ENCODE measurements around the gene LTBP3. TPM values are rescaled to one million over a fixed set of nuclear protein-coding genes. Genes with fewer than 3 reads are reported as not detected.

Gene LTBP3
- total RNA-seq, 1 experiment from 2014 or later: 248 TPM

DNA sequence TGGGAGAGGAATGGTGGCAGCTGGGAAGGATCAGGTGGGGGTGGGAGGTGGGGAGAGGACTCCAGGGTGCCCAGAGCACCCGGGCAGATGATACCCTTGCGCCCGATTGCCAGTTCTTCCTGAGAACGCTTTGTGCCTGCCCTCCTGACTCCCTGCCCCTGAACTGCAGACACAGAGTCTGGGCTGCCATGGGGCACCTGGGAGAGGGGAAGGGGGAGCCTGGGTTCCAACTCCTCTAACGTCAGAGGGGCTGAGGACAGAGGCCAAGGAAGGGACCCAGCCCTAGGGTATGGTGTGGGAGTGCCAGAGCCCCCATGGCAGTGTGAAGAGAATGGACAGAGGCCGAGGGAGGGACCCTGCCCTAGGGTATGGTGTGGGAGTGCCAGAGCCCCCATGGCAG, 38.4 kb upstream of the LTBP3 start (continued):
- TF ChIP-seq, protein P1, sequence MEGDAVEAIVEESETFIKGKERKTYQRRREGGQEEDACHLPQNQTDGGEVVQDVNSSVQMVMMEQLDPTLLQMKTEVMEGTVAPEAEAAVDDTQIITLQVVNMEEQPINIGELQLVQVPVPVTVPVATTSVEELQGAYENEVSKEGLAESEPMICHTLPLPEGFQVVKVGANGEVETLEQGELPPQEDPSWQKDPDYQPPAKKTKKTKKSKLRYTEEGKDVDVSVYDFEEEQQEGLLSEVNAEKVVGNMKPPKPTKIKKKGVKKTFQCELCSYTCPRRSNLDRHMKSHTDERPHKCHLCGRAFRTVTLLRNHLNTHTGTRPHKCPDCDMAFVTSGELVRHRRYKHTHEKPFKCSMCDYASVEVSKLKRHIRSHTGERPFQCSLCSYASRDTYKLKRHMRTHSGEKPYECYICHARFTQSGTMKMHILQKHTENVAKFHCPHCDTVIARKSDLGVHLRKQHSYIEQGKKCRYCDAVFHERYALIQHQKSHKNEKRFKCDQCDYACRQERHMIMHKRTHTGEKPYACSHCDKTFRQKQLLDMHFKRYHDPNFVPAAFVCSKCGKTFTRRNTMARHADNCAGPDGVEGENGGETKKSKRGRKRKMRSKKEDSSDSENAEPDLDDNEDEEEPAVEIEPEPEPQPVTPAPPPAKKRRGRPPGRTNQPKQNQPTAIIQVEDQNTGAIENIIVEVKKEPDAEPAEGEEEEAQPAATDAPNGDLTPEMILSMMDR (IDR thresholded peaks at IDR 0.05 in 2 of 3, conservative IDR thresholded peaks at IDR 0.05 in 1 of 3; ENCODE audit: borderline replicate concordance in 1 of 3, insufficient read depth in 1 of 3, low read depth in 2 of 3, low read length in 2 of 3): no peak
- no peak for TF ChIP-seq TCF7L2 (IDR thresholded peaks at IDR 0.05; ENCODE audit: borderline replicate concordance, extremely low read depth, insufficient read depth, insufficient read length)
- TF ChIP-seq POLR2A (IDR thresholded peaks at IDR 0.05; ENCODE audit: borderline replicate concordance, extremely low read depth, insufficient read depth, insufficient read length): no peak
- no peak for TF ChIP-seq POLR2AphosphoS5 (IDR thresholded peaks at IDR 0.05; ENCODE audit: low read depth, low read length)
- no peak for TF ChIP-seq ELF1 (IDR thresholded peaks at IDR 0.05; ENCODE audit: borderline replicate concordance, low read depth)
- TF ChIP-seq EGR1 (IDR thresholded peaks at IDR 0.05; ENCODE audit: low read depth): no peak

DNA sequence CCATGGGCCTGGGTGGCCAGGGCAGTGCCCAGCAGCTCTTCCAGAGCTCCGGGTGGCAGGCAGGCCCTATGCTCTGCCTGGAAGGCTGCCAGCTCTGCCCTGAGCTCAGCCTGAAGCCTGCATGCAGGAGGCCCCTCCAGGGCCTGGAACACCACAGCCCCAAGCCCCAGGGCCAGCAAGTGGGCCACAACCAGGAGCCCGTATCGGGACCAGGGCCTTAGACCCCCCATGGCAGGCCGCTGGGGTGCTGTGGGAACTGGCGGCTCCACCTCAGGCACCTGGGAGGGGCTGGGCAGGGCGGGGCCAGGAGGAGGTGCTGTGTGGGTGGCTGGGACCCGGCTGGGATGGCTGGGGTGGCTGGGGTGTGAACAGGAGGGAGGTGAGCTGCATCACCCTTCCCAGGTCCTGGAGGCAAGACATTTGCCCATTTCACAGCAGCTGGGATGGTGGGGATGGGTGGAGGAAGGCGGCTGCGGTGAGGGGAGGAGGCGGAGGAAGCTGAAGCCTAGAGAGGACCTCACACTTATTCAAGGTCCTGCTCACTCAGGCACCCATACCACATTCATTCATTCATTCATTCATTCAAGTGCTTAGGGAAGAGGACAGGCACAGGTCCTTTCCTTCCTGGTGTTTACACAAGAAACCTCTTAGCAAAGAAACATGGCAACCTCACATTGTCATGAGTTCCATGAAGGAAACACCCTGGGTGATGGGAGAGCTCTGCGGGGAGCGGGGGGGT, 37.6 kb upstream of the LTBP3 start, which contains the start of gene KCNK7:
Gene KCNK7 (minus strand): TSS at position 258 of the 739 bp plus-strand sequence. CDS start 28 bp downstream, at position 230.
- Histone ChIP-seq H3K4me3 (replicated peaks in 1 of 2; ENCODE audit: low read depth in 1 of 2, low read length in 2 of 2) (no peak within 1 kb of the TSS), H3K27me3 (ENCODE audit: insufficient read depth, low read length) (no peaks in the 10 kb centered on the region), H3K9ac (ENCODE audit: low read length) (no peak within 1 kb of the TSS), H3K4me2 (ENCODE audit: low read length) (peak within 1 kb of the TSS; percentile 36), H4K20me1 (ENCODE audit: insufficient read depth) (no peaks in the 10 kb centered on the region), H2AFZ (ENCODE audit: low read depth, low read length, poor library complexity, severe bottlenecking) (no peak within 1 kb of the TSS), H3K4me1 (ENCODE audit: control insufficient read depth in 1 of 2, insufficient read depth in 2 of 2, low read length in 2 of 2) (peaks cover 12 to 19% of the 10 kb centered on the region in 2 experiments), H3K36me3 (ENCODE audit: control insufficient read depth in 1 of 2, insufficient read depth in 2 of 2, low read length in 2 of 2) (peaks cover 0 to 6% of the 10 kb centered on the region in 2 experiments; a peak in 1 of 4 replicates), H3K27ac (ENCODE audit: low read depth, low read length) (no peak within 1 kb of the TSS; the same call in 1 of the 2 replicates), H3K9me3 (ENCODE audit: control insufficient read depth in 1 of 2, insufficient read depth in 1 of 2, low read depth in 1 of 2, low read length in 2 of 2) (no peaks in the 10 kb centered on the region), H3K9me2 (ENCODE audit: insufficient read depth) (no peaks in the 10 kb centered on the region), H3K79me2 (ENCODE audit: insufficient read depth, low read length) (no peaks in the 10 kb centered on the region)
- intact Hi-C loops (cut with micrococcal nuclease): no loop called here
- peak; percentile 63 for ATAC-seq
- ChIA-PET CTCF (interaction anchor here (3.5 kb wide), 1 partner anchor 54 kb away, joined by 28 read pairs; no protein-coding TSS in a partner anchor), RAD21 (ENCODE audit: low non-redundant PET in 1 of 2, low total read pairs in 2 of 2, uncharacterized antibody in 2 of 2, unreplicated experiment in 2 of 2) (no interaction called here), POLR2A (no interaction called here)
- no peak for DNase-seq (ENCODE audit: low read depth, low spot score)
- no TSS peak for BruUV-seq (replicated peaks)
- TF ChIP-seq SP1 (IDR thresholded peaks at IDR 0.05; ENCODE audit: low read depth) (no peak), SRF (IDR thresholded peaks at IDR 0.05; ENCODE audit: low read depth) (no peak), TCF7L2 (IDR thresholded peaks at IDR 0.05; ENCODE audit: borderline replicate concordance, extremely low read depth, insufficient read depth, insufficient read length) (no peak), SIN3A (IDR thresholded peaks at IDR 0.05; ENCODE audit: low read depth) (no peak), ZNF274 (IDR thresholded peaks at IDR 0.05; ENCODE audit: low read depth, low read length) (no peak), EZH2 (IDR thresholded peaks at IDR 0.05) (no peak), CBX3 (IDR thresholded peaks at IDR 0.05; ENCODE audit: low read depth) (no peak), YY1 (IDR thresholded peaks at IDR 0.05; ENCODE audit: extremely low read depth, insufficient replicate concordance, low read depth, low read length) (no peak), ELF1 (IDR thresholded peaks at IDR 0.05; ENCODE audit: borderline replicate concordance, low read depth) (no peak), EGR1 (IDR thresholded peaks at IDR 0.05; ENCODE audit: low read depth) (no peak), POLR2A (IDR thresholded peaks at IDR 0.05; ENCODE audit: borderline replicate concordance, extremely low read depth, insufficient read depth, insufficient read length) (no peak), CEBPB (IDR thresholded peaks at IDR 0.05; ENCODE audit: low read depth) (no peak), JUND (IDR thresholded peaks at IDR 0.05) (no peak), FOSL1 (IDR thresholded peaks at IDR 0.05; ENCODE audit: low read depth) (no peak)
- TF ChIP-seq, protein P2, sequence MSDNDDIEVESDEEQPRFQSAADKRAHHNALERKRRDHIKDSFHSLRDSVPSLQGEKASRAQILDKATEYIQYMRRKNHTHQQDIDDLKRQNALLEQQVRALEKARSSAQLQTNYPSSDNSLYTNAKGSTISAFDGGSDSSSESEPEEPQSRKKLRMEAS (IDR thresholded peaks at IDR 0.05): no peak
- TF ChIP-seq, protein P3, sequence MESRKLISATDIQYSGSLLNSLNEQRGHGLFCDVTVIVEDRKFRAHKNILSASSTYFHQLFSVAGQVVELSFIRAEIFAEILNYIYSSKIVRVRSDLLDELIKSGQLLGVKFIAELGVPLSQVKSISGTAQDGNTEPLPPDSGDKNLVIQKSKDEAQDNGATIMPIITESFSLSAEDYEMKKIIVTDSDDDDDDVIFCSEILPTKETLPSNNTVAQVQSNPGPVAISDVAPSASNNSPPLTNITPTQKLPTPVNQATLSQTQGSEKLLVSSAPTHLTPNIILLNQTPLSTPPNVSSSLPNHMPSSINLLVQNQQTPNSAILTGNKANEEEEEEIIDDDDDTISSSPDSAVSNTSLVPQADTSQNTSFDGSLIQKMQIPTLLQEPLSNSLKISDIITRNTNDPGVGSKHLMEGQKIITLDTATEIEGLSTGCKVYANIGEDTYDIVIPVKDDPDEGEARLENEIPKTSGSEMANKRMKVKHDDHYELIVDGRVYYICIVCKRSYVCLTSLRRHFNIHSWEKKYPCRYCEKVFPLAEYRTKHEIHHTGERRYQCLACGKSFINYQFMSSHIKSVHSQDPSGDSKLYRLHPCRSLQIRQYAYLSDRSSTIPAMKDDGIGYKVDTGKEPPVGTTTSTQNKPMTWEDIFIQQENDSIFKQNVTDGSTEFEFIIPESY (IDR thresholded peaks at IDR 0.05; ENCODE audit: extremely low read depth, insufficient replicate concordance, low read length): no peak

All from HCT116 (cell line).